ENCODE data around the gene MARCHF6. TPM values are rescaled to one million over a fixed set of nuclear protein-coding genes. Genes with fewer than 3 reads are reported as not detected.

MARCHF6 gene
- total and polyA plus RNA-seq, 9 of the 15 experiments (the other 6 are each of a cell fraction or from before 2014, with no cell fraction given) = 74.1 to 456 (median 116) TPM

GRCh38 chr5:10307206-10308148, 46.0 kb upstream of the MARCHF6 start, which contains the start of gene CMBL (continued):
- TF ChIP-seq TSHZ1 (CRISPR knock-in tag; IDR thresholded peaks at IDR 0.05) = no peak
- TF ChIP-seq MEIS2 (IDR thresholded peaks at IDR 0.05; ENCODE audit: partially characterized antibody) = no peak
- TF ChIP-seq RAD21 (CRISPR knock-in tag; conservative IDR thresholded peaks at IDR 0.05 in 1 of 2, IDR thresholded peaks at IDR 0.05 in 1 of 2) = peak in 1 of 2 experiments; percentile 11; a peak in 1 of 4 replicates
- no peak for TF ChIP-seq ZNF311 (CRISPR knock-in tag; IDR thresholded peaks at IDR 0.05)
- no peak for TF ChIP-seq CCAR2 (IDR thresholded peaks at IDR 0.05; ENCODE audit: low read depth, low read length)
- TF ChIP-seq ZC3H11A (IDR thresholded peaks at IDR 0.05; ENCODE audit: low read depth, low read length) = no peak
- no peak for TF ChIP-seq PURB (CRISPR knock-in tag; IDR thresholded peaks at IDR 0.05; ENCODE audit: low read depth)
- TF ChIP-seq GABPA (tag; conservative IDR thresholded peaks at IDR 0.05; ENCODE audit: low read depth) = peak; percentile 36; the same call in 1 of the 2 replicates
- no peak for TF ChIP-seq PYGO2 (tag; IDR thresholded peaks at IDR 0.05)
- peak; percentile 61; the same call in 1 of the 2 replicates for TF ChIP-seq CAMTA2 (CRISPR knock-in tag; conservative IDR thresholded peaks at IDR 0.05)
- no peak for TF ChIP-seq ZNF239 (CRISPR knock-in tag; IDR thresholded peaks at IDR 0.05)
- TF ChIP-seq RFX1 (IDR thresholded peaks at IDR 0.05) = no peak
- TF ChIP-seq SIN3B (IDR thresholded peaks at IDR 0.05; ENCODE audit: low read depth) = 0 out of 2 replicates have a peak, but pooled peaks have one; percentile 13
- TF ChIP-seq ZNF431 (CRISPR knock-in tag; IDR thresholded peaks at IDR 0.05) = peak; percentile 67
- no peak for TF ChIP-seq NFIX (CRISPR knock-in tag; IDR thresholded peaks at IDR 0.05; ENCODE audit: low read depth)
- no peak for TF ChIP-seq ZNF282 (CRISPR knock-in tag; IDR thresholded peaks at IDR 0.05)
- TF ChIP-seq TFE3 (CRISPR knock-in tag; IDR thresholded peaks at IDR 0.05) = no peak
- no peak for TF ChIP-seq ZNF253 (CRISPR knock-in tag; conservative IDR thresholded peaks at IDR 0.05)
- no peak for TF ChIP-seq CREB3 (tag; conservative IDR thresholded peaks at IDR 0.05; ENCODE audit: low read depth)
- peak; percentile 94 for TF ChIP-seq MTA3 (IDR thresholded peaks at IDR 0.05; ENCODE audit: borderline replicate concordance)
- TF ChIP-seq ZNF354B (CRISPR knock-in tag; IDR thresholded peaks at IDR 0.05) = no peak
- TF ChIP-seq CBX8 (IDR thresholded peaks at IDR 0.05; ENCODE audit: borderline replicate concordance, extremely low read depth, low read depth, low read length, poor library complexity, severe bottlenecking) = no peak
